Fibroblast of skin of abdomen (primary cell): Measurements from ENCODE around the gene CD81. TPM values are rescaled to one million over a fixed set of nuclear protein-coding genes. Genes with fewer than 3 reads are reported as not detected.
A peak's percentile ranks its signal among the peaks of the same experiment; 100 is the strongest.
"Not testable (repeated sequence)": the region's sequence is repeated elsewhere in the genome, so short reads cannot be mapped to it uniquely, and the experiment has no call there.

ENCODE experiments used
- DNase-seq: peaks from one replicate; pipeline ENCODE4 v3.0.0-alpha.2; 2013
- polyA plus RNA-seq, 2 experiments: library from polyadenylated mRNA; unstranded; fragments of 120-200 nt; gene quantifications; one replicate each; pipeline ENCODE4 v1.2.1, GENCODE V29; 2013; ENCODE audit not compliant: insufficient read length in 2 of 2

CD81 gene, protein sequence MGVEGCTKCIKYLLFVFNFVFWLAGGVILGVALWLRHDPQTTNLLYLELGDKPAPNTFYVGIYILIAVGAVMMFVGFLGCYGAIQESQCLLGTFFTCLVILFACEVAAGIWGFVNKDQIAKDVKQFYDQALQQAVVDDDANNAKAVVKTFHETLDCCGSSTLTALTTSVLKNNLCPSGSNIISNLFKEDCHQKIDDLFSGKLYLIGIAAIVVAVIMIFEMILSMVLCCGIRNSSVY
- 584 TPM for polyA plus RNA-seq (2013, experiment 1 of 2; ENCODE audit: insufficient read length)
- polyA plus RNA-seq (2013, experiment 2 of 2; ENCODE audit: insufficient read length): 596 TPM

DNA sequence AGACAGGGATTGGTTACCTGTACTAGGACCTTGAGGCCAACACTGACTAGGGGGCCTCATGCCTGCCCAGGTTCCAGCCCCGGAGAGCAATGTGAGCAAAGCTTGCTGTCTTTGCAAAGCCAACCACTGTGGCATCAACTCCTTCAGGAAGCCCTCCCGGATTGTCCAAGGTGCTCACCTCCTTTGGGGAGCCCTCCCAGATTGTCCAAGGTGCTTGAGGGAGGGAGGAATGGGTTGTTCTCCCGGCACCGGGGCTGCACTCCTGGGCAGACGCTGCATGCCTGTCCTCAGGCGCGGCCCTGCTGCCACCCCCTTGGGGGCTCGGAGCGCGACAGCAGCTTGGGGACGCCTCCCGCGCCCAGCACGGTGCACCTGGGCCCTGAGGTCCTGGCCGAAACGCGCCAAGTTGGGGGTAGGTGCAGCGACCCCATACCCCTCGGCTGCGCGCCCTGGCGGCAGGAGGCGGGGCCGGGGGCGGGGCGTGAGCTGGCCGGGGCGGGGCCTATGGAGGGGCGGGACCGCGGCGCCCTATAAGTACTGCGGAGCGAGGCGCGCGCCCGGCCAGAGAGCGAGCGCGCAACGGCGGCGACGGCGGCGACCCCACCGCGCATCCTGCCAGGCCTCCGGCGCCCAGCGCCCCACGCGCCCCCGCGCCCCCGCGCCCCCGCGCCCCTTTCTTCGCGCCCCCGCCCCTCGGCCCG lies at the start of gene CD81:
Gene CD81 (plus strand): TSS at position 560 of the 701 bp plus-strand sequence. CDS start 240 bp downstream, outside the sequence.
- DNase-seq: peak; percentile 34

DNA sequence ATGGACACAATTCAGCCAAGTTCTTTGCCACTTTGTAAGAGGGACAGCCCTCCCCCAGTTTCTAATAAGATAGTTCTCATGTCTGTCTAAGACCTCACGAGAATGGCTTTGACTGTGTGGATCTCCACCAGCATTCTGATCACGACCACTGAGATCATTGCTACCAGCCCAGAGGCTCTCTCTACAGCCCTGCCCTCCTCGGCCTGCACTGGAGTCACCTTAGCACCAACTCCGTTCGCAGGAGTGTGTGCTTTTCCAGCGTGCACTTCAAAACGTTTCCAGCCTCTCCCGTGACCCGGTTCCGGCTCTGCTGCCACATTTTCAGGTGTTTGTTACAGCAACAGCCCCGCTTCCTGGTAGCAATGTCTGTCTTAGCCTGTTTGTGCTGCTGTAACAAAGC lies 49.1 kb upstream of the CD81 start:
- DNase-seq: no peak

DNA sequence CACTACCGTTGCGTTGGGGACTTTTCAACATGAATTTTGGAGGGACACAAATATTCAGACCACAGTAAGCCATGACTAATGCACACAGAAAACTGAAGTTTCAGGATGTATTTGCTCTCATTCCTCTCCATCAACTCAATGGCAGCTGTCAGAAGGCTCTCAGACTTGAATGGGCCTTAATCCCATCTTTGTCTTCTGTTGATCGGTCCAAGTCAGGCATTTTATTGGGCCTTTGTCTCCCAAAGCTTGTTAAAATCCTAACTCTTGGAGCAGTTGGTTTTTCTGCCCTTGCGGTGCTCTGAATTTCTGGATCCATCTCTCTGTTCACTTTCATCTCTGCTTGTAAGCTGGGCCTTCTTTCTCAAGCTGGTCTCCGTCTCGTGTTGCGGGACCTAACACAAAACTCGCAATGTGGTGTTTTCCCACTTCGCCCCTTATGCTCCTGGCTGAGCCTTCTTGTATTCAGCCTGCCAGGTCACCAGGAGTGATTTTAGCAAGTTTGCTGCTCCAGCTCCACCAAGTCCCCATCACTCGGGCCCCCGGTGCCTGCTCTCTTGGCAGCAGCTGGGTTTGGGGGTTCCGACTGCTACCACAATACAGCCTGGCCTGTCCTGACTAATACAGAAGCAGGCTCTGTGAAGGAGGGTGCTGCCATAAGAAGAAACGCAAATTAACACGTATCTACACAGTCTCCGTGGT lies 48.3 kb upstream of the CD81 start:
- no peak for DNase-seq

DNA sequence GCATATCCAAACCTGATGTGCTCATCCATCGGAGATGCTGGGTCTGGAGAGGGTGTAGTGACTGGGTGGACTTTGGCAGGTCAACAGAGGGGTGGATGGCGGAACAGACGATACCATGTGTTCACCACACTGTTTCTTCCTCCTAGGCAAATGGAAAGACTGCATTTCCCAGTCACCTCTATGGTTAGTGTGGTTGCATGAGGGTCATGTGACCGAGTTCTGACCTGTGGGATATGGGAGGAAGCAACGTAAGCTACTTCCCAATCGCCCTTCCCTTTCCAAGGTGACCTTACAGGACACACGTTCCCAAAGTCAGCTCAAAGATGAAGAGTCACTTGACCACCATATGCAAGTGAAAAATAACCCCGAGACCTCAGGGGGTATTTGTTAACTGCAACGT lies 47.6 kb upstream of the CD81 start:
- no peak for DNase-seq

DNA sequence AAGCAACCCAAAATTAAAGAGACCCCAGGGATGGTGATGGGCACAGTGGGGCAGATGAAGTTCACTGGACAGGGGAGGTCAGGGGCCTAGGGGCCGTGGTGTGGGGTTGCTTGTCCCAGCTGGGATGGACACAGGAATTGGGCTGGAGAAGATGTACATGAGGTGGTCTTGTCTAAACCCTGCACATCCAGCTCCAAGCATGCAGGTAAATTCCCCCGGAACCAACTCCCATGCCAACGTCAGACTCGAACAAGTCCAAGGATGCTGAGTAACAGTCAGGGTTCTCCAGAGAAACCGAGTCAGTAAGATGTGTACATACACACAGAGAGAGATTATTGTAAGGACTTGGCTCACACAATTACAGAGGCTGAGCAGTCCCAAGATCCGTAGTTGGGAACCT lies 46.4 kb upstream of the CD81 start:
- no peak for DNase-seq

DNA sequence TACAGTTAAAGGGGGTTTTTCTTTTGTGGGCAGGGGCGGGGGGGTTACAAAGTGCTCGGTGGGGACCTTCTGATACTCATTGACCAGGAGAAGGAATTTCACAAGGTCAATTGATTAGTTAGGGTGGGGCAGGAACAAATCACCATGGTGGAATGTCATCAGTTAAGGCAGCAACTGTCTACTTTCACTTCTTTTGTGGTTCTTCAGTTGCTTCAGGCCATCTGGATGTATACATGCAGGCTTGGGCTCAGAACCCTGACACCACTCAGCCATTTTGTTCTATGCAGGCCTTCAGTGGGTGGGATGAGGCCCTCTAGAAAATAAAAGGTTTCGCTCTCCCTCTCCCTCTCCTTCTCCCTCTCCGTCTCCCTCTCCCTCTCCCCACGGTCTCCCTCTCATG lies 45.7 kb upstream of the CD81 start:
- DNase-seq: no peak

DNA sequence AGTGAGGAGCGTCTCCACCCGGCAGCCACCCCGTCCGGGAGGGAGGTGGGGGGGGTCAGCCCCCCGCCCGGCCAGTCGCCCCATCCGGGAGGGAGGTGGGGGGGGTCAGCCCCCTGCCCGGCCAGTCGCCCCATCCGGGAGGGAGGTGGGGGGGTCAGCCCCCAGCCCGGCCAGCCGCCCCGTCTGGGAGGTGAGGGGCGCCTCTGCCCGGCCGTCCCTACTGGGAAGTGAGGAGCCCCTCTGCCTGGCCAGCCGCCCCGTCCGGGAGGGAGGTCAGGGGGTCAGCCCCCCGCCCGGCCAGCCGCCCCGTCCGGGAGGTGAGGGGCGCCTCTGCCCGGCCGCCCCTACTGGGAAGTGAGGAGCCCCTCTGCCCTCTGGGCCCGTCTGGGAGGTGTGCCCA lies 44.5 kb upstream of the CD81 start:
- not testable (repeated sequence) for DNase-seq

DNA sequence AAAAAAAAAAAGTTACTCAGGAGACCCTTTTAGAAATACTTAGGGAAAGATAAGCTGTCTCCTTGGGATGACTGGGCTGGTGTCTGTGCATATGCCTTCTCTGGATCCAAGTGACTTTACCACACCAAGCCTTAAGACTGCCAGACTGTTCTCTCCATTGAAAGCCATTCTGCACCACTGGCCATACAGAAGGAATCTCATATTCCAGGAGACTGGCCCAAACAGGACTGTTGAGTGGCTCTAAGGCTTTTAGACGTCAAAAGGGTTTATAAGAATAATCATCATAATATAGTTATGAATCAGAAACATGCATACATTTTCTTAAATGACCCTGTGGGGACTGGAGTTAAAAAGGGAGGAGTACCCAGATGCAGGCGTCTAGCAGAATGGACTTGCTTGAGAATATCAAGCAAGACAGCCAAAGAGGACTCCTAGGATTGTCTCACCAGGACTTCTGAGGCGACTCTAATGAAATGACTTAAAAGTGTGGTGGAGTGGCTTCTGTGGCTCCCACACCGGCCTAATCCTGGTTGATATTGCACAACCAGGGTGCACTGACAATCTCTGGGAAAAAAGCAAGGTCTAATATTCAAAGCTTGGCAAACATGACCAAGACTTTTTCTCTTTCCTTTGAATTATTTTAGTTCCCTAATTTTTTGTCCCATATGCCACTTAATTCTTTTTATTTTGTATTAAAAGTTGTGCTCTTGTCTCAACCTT lies 43.5 kb upstream of the CD81 start:
- DNase-seq: not testable (repeated sequence)

DNA sequence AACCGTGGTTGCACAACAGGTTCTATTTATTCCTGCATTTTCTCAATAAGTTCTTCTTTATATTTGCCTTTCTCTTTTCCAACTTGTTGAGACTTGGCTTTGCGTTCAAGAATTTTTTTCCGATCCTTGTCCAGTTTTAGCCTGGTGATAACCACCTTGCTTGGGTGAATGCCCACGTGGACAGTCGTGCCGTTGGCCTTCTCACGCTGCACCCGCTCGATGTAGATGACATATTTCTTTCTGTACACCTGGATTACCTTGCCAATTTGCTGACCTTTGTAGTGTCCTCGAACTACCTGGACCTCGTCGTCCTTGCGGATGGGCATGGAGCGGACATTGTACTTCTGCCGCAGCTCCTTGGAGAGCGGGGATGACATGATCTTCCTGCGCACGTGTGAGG lies 41.8 kb upstream of the CD81 start:
- DNase-seq: not testable (repeated sequence)

DNA sequence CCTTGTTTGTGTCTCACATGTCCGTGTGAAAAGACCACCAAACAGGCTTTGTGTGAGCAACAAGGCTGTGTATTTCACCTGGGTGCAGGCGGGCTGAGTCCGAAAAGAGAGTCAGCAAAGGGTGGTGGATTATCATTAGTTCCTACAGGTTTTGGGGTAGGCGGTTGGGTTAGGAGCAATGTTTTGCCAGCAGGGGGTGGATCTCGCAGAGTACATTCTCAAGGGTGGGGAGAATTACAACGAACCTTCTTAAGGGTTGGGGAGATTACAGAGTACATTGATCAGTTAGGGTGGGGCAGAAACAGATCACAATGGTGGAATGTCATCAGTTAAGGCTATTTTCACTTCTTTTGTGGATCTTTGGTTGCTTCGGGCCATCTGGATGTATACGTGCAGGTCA lies 38.4 kb upstream of the CD81 start:
- not testable (repeated sequence) for DNase-seq

DNA sequence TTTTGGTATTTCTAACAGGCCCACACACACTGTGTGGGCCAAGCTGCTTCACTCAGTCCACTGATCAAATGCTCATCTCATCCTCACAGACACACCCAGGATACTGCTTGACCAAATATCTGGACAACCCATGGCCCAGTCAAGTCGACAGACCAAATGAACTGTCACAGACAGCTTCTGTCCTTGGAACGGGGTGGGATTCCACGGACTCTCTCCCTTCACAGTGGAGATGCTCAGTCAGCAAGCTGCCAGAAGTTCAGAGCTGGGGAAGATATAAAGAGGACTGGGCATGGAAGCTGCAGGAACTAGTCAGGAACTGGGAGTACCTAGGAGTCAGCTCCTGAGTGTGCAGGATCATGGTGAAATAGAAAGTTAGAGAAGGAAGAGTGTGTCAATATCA lies 34.6 kb upstream of the CD81 start:
- no peak for DNase-seq

DNA sequence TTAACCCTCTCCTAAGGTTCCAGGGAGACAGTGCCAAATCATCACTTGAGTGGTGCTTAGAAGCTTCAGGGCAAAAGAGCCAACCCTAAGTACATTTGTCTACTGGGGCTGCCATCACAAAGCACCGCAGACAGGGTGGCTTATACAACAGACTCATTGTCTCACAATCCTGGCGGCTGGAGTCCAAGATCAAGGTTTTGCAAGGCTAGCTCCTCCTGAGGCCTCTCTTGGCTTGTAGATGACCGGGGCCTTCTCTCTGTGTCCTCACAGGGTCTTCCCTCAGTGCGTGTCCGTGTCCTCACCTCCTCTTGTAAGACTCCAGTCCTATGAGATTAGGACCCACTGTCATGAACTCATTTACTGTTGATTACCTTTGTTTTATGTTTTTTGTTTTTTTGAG lies 34.1 kb upstream of the CD81 start:
- no peak for DNase-seq

DNA sequence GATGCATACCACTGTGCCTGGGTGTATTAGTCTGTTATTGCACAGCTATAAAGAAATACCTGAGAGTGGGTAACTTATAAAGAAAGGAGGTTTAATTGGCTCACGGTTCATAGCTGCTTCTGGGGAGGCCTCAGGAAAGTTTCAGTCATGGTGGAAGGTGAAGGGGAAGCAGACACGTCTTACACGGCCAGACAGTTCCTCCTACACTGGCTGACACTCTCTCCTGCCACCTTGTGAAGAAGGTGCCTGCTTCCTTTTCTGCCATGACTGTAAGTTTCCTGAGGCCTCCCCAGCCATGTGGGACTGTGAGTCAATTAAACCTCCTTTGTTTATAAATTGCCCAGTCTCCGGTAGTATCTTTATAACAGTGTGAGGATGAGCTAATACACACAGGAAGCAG lies 33.6 kb upstream of the CD81 start:
- DNase-seq: no peak

DNA sequence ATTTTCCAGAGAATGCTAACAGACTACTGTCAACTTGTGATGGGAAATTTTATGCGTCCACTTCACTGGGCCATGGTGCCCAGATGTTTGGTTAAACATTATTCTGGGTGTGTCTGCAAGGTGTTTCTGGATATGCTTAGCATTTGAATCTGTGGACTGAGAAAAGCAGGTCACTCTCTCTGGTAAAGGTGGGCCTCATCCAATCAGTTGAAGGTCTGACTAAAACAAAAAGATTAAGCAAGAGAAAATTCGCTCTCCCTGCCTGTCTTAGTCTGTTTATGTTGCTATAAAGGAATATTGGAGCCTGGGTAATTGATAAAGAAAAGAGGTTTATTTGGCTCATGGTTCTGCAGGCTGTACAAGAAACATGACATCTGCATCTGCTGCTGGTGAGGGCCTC lies 32.1 kb upstream of the CD81 start:
- DNase-seq: no peak

DNA sequence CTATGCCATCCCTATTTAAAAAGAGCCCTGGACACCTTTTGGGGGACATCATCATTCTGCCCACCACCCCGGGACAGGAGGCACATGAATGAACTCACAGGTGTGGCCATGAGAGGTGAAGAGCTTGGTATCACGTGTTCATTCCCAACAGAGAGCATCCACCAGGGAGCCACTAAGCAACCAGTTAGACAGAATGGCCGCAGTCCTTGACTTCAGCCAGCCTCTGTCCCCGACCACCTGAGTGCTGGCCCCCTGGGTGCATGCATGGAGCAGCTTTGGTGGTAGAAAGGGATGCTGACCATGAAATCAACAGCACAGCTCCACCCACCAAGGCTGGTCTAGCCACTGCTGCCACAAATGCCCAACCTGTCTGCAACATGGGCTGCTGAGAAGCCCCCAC lies 31.1 kb upstream of the CD81 start:
- no peak for DNase-seq

DNA sequence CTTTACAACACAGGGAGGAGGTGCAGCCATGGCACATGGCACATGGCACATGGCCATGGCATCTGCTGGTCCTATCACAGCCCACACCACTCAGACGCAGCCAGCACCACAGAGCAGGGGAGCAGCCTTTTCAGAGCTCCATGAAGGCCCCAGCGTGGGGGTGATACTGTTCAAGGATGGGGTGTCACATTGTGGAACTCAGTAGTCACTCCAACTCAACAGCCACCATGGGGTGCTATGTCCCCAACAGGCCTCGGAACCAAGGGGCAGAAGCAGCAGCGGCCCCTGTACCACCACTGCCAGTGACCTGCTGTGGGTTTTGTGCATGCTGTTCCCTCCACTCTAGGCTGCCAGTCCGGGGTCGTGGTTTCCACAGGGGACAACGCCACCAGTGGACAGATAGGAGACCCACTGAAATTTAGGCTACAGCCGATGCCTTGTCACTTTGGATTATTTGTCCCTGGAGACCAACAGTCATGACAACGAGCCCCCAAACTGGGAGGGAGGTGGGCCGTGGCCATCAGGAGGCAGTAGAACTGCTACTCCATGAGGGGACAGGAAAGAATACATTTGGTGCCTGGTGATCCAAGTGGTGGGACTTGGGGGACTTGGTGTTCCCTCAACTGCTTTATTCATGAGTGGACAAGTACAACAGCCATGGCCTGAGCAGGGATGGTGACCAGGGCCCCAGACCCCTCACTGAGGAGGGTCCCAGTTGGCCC lies 30.4 kb upstream of the CD81 start:
- DNase-seq: no peak

DNA sequence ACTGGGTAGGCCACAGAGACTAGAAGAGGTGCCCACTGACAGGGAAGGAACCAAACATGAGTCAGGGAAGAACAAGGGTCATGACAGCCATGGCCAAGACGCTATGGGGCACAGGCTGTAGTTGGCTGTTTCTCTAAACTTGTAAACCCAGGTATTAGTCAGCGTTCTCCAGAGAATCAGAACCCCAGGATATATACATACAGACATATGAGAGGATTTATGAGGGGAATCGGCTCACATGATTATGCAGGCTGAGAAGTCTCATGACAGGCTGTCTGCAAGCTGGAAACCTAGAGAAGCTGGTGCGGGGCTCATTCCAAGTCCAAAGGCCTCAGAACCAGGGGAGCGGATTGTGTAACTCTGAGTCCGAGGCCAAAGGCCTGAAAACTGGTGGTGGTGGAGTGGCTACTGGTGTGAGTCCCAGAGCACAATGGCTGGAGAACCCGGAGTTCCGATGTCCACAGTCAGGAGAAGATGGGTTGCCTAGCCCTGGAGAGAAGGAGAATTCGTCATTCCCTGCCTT lies 29.7 kb upstream of the CD81 start:
- DNase-seq: no peak

DNA sequence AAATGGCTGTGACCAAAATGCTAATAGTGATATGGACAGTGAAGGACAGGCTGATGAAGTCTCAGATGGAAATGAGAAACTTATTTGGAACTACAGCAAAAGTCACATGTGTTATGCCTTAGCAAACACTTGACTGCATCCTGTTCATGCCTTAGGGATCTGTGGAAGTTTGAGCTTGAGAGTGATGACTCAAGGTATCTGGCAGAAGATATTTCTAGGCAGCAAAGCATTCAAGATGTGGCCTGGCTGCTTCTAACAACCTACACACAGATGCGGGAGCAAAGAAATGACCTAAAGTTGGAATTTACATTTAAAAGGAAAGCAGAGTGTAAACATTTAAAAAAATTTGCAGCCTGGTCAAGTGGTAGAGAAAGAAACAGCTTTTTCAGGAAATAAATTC lies 28.1 kb upstream of the CD81 start:
- DNase-seq: peak; percentile 10

DNA sequence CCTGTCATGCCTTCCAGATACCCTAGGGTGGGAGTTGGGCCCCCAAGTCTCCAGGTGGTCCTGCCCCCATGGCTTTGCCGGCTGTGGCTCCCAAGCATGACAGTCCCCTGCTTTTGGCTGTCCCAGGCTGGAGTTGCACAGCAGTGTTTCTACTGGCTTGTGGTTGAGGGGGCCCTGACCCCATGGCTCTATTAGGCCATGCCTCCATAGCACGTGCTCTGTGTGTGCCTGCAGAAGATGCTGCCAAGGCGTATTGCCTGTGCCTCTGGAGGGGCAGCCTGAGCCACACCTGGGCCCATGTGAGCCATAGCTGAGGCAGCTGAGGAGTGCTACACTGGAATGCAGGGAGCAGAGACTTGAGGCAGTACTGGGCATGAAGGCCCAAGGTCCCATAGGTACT lies 25.4 kb upstream of the CD81 start:
- no peak for DNase-seq

DNA sequence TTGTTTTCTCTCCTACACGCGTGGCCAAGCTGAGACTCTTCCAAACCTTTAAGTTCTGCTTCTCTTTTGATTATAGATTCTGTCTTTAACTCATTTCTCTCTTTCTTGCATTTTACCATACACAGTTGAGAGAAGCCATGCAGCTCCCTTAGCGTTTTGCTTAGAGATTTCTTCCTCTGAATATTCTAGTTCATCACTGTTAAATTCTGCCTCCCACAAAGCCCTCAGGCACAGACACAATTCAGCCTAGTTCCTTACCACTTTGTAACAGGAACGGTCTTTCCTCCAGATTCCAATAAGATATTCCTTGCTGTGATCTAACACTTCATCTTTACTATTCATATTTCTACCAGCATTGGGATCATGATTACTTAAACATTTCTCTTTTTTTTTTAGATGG lies 24.7 kb upstream of the CD81 start:
- no peak for DNase-seq

DNA sequence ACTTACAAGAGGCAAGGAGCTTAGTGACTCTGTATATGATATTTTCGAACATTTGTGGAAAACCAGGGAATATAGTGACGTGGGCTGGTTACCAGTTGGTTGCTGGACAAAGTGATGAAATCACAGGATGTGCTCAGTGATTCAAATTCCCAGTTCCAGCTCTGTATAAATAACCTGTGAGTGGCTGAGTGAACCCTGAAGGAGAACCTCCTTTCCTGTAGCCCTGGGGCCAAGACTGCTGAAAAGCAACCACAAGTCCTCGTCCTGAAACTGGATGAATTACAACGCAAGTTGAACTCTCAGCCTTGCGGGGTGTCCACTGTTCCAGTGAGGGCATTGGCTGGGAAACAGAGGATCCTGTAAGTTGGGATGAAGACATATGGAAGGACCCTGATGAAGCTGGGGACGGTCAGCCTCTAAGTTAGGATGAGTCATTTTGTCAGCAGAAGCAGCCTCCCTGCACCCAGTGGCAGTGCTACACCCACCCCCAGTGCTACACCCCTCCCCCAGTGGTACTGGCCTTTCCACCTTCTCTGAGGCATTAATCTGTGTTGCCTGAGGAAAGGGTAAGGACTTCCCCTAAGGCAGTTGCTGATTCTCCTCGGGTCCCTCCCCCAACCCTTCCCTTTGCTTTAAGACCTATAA lies 22.0 kb upstream of the CD81 start:
- DNase-seq: peak; percentile 12

DNA sequence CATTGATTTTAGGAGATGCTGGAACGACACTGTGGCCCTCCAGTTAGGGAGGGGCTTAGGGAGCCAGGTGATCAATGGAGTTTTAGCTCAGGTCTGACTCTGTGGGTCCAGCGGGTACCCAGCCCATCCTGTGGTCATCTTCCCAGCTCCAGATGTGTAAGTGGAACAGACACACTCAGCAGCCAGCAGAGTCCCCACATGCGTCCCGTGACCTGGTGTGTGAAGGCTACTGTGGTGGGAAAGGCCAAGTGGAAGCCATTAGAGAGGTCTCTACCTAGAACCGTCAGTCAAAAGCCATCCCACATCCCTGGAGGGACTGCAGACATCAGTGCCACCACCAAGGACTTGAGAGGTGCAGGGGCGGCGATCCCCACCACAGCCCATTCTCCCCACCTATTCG lies 19.9 kb upstream of the CD81 start:
- no peak for DNase-seq
